ENCODE results near the gene PLA2G6.
"Not testable (repeated sequence)": the region's sequence is repeated elsewhere in the genome, so short reads cannot be mapped to it uniquely, and the experiment has no call there.

PLA2G6 gene

DNA sequence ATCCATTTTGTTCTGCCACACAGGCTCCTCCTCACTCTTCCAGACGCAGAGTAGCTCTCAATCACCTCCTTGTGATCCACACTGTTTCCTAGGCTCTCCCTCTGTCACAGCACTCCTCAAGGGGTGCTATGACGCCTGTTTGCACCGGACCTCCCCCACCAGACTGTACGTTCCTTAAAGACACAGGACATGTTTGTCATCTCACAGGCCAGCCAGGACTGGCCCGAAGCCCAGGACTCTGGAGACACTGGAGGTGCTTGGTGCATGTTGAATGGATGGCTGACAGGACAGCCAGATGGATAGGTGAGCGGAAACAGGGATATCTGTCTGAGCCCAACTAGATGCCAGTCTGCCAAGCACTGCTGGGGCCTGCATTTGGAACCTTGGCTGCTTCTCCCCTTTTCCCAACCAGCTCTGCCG, 13.6 kb downstream of the PLA2G6 start:
- no peak for DNase-seq (ENCODE audit: low spot score)

DNA sequence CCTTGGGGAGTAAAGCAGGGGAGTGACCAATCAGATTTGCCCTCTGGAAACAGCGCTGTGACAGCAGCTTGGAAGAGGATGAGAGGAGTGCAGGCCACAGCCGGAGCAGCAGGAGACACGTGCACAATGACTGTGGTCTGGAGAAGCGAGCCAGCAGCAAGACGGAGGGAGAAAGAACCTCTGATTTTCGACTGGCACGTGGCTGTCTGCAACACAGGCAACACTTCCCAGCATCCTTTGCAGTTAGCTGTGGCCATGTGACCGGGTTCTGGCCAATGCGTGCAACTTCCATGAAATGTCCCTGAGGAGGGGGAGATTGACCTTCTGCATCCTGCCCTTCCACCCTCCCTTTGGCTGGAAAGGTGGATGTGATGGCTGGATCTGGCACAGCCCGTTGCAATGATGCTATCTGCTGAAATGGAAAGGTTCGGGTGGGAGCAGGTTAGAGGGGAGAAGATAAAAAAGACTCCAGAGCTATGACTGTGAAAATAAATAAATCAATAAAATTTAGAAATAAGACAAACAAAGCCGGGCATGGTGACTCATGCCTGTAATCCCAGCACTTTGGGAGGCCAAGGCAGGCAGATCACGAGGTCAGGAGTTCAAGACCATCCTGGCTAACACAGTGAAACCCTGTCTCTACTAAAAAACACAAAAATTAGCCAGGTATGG, 15.6 kb downstream of the PLA2G6 start:
- no peak for DNase-seq (ENCODE audit: low spot score)

DNA sequence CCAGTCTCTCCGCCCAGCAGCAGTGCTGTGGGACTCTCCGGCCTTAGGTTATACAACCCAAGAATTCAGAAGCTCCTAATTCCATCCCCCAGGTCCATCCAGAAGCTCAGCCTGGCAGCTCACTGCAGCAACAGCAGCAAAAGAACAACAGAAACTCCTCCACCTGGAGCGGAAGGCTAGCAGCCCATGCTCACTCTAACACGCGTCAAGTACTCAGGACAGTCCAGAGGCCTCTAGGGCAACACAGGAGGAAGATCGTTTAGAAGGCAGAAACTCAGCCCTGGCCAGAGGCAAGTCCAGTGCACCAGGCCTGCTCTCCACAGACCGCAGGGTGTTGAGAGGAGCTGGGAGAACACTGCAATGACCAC, 17.1 kb downstream of the PLA2G6 start:
- no peak for DNase-seq (ENCODE audit: low spot score)

DNA sequence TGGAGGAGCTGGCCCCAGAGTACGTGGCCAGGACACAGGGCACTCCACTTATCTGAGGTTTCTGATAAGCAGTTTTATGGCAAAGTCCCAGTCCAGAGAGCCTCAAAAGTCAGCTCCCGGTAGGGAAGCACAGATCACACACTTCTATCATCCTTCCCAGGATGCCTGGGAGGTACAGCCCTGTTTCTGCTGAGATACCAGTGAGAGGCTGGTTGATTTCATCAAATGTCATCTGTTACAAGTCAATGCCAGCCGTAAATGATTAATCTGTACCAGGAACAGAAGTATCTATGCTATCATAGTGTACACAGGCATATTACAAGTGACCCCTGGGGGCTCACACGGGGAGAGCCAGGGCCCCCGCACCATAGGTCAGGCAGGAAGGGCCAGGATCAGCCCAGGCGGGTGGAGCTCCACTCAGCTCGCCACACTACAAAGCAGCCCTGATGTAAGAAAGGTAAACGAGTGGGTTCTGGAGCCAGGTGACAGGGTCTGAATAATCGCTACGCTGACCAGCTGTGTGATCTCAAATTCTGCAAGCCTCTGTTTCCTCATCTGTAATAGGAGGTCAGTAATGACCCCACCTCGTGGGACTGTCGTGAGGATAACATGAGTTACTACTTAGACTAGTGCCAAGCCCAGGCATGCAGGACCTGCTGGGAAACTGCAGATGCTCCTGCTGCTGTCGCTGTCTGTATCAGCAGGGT, 17.6 kb downstream of the PLA2G6 start:
- no peak for DNase-seq (ENCODE audit: low spot score)

DNA sequence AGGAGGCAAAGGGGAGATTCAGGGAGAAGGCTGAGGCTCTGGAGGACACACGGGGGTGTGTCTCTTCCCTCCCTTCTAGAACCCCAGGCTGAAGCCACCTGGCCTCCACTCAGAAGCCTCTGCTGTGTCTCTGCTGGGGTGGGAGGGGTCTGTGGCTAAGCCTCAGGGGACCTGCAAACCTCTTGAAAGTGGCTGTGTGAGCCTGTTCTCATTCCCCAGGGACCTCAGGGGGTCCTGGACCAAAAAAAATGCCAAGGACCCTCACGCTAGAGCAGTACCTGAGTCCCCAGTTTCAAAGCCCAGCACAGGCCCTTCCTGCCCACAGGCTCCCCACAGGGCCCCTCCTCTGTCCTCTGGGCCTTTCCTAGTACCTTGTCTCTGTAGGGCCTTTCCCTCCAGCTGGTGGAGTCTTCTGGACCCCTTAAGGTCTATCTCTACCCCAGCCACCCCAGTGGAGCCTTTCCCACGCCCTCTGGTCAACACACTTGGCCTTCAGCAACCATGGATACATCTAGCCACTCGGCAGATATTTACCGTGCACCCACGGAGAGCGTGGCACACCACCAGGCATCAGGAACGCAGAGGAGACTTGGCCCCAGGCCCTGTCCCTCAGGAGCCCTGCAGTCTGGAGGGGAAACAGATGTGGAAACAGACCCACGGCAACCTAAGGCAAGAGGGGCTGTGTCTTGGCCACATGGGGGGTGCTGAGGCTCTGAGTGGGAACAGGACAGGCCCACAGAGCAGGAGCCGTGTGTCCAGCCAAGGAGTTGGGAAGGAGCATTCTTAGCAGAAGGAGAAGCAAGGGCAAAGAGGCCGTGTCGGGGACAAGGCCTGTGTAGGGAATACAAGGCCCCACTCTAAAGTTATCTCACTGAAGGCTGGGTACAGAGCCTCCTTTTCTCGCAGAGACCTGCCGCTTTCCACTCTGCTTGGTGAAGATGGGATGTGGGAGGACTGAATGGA, 18.5 kb downstream of the PLA2G6 start:
- DNase-seq (ENCODE audit: low spot score) = no peak

DNA sequence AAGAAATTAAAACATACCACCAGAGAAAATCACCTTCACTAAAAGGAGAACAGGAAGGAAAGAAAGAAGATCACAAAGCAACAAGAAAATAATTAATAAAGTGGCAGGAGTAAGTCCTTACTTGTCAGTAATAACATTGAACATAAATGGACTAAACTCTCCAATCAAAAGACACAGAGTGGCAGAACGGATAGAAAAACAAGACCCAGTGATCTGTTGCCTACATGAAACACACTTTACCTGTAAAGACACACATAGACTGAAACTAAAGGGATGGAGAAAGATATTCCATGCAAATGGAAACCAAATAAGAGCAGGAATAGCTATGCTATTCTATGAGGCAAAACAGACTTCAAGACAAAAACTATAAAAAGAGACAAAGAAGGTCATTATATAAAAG, 25.9 kb downstream of the PLA2G6 start:
- no peak for DNase-seq (ENCODE audit: low spot score)

DNA sequence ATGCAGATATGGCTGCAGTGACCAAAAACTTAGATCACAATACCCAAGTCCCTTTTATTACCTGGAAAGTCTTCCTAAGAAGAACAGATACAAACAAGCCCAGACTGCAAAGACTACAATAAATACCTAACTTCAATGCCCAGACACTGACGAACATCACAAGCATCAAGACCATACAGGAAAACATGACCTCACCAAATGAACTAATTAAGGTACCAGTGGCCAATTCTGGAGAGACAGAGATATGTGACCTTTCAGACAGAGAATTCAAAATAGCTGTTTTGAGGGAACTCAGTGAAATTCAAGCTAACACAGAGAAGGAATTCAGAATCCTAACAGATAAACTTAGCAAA, 27.1 kb downstream of the PLA2G6 start:
- not testable (repeated sequence) for DNase-seq (ENCODE audit: low spot score)

DNA sequence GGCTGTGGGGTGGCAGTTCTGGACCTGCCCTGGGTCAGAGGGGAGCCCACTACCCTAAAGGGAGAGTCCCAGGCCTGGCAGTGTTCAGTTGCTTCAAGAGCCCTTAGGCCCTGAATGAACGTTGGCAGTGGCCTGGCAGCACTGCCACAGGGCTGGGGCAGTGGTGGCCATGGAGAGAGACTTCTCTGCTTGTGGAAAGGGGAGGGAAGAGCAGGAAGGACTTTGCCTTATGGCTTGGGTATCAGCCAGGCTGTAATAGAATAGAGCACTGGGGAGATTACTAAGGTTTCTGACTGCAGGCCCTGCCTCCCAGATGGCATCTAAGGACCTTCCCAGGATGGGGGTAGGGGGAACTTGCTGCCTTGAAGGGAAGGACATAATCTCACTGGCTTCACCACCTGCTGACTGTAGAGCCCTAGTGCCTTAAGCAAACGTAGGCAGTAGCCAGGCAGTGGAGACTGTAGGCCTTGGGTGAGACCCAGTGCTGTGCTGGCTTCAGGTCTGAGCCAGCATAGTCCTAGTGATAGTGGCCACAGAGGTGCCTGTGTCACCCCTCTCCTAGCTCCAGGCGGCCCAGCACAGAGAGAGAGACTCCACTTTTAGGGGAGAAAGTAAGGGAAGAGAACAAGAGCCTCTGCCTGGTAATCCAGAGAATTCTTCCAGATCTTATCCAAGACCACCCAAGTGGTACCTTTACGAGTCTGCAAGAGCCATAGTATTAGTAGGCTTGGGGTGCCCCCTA, 27.6 kb downstream of the PLA2G6 start:
- DNase-seq (ENCODE audit: low spot score) = no peak

DNA sequence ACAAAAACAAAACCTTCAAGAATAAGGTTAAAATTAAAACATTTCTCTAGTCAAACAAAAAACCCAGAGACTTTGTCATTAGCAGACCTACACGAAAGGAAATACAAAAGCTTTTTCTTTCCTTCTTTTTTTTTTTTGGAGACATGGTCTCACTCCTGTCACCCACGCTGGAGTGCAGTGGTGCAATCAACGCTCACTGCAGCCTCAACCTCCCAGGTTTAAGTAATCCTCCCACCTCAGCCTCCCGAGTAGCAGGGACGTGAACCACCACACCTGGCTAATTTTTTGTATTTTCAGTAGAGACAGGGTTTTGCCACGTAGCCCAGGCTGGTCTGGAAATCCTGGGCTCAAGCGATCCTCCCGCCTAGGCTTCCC, 30.5 kb downstream of the PLA2G6 start:
- DNase-seq (ENCODE audit: low spot score) = no peak

DNA sequence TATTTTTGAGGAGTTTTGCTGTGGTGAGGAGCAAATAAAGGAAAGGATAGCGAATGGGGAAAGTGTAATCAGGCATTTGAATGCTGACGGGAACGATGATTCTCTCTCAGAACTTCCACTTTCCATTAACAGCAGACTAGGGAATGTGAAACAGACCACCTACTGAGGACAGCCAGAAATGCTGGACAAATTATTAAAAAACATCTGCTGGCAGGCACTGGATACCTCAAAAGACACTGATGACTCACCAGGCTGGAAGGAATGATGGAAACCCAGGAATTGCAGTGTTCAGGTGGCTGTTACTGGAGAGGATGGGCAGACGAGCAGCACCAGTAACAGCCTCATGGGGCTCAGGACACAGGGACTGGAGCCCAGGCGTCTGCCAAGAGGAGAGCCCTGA, 33.4 kb downstream of the PLA2G6 start:
- no peak for DNase-seq (ENCODE audit: low spot score)

DNA sequence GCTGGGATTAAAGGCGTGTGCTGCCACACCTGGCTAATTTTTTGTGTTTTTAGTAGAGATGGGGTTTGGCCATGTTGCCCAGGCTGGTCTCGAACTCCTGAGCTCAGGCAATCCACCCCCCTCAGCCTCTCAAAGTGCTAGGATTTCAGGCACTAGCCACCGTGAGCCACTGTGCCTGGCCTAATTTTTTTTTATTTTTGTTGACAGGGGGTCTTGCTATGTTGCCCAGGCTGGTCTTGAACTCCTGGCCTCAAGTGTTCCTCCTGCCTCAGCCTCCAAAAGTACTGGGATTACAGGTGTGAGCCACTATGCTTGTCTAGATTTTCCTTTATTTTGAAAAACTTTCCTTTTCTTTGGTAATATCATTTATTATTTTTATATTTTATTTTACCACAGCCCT, 35.5 kb downstream of the PLA2G6 start:
- DNase-seq (ENCODE audit: low spot score) = not testable (repeated sequence)

DNA sequence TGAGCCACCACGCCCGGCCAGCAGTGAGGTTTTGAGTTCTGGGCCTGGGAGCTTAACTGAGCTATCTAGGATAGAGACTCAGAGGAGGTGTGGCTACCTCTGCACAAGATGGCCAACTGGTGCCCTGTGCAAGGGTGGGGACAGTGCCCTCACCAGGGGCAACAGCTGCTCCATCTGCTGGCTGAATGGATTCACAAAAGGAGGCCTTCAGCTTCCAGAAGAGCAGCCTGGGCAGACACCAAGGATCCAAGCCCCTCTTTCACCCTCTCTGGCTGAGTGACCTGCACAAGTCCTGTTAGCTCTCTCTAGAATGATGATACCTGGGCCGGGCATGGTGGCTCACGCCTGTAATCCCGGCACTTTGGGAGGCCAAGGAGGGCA, 37.6 kb downstream of the PLA2G6 start:
- DNase-seq (ENCODE audit: low spot score) = no peak

DNA sequence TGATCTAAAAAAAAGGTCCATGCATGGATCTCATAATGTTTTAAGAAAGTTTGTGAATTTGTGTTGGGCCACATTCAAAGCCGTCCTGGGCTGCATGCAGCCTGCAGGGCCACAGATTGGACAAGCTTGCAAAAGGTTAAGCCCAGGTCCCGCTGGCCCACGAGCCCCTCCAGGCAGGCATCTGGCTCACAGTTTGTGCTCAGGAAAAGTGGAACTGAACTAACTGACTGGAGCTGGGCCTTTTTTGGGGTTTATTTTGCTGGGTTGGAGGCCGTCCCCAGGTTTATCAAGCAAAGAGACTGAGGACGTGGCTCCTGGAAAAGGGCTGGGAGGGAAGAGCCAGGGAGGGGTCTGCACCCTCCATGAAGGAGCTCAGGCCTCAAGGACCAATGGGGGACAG, 39.0 kb downstream of the PLA2G6 start:
- DNase-seq (ENCODE audit: low spot score) = no peak

DNA sequence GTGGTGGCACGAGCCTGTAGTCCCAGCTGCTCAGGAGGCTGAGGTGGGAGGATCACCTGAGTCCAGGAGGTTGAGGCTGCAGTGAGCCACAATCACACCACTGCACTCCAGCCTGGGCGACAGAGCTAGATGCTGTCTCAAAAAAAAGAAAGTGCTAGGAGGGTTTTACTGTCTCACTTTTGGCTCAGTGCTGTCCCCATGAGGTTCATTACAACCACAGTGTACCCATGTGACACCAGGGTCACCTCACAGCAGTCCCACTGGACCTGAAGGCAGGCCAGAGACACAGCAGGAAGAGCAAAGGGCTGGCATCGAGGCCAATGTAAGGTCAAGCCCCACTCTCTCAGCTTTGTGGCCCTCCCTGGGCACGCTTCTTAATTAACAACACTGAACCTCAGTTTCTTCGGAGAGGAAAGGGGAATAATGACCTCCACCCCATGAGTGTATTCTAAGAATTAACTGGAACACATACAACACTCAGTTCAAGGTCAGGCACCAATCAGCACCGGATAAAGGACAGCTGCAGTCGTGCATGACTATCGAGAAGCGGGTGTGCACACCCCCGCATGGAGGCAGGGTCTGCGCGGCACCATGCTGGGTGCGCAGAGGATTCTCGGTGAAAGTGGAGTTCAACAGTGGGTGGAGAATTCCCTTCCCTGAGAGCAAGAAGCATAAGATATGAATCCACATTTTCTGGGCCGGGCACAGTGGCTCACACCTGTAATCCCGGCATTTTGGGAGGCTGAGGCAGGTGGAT, 40.2 kb downstream of the PLA2G6 start:
- DNase-seq (ENCODE audit: low spot score) = no peak

DNA sequence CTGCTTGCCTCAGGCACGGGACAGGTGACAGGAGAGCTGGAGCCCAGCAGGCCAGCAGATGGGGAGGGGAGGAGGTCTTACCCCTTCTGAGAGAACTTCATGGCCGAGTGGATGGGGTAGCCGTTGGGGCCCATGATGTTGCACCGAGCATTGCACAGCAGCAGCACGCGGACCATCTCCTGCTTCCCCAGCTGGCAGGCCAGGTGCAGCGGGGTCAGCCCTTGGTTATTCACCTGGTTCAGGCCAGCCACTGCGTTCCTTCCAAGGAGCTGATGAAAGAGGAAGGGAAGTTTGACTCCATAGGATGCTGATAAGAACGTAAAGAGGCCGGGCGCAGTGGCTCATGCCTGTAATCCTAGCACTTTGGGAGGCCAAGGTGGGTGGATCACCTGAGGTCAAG, 41.7 kb downstream of the PLA2G6 start:
- no peak for DNase-seq (ENCODE audit: low spot score)

DNA sequence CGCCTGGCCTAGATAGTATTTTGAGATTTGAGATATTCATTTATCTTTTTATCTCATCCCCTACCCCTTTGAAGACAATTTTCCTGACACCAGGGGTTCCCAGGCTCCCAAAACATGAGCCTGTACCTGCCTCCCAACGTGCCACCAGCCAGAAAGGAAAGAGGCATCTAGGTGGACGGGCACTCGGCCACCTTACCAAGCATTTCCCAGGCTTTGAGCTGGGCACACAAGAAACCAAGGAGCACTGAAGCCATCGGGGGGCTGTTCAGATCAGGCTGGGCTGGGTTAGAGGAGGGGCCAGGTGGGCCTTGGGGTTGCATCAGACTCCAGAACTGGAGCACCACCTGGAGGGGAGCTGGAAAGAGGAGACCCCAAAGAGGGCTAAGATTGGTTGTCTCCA, 42.7 kb downstream of the PLA2G6 start:
- no peak for DNase-seq (ENCODE audit: low spot score)

DNA sequence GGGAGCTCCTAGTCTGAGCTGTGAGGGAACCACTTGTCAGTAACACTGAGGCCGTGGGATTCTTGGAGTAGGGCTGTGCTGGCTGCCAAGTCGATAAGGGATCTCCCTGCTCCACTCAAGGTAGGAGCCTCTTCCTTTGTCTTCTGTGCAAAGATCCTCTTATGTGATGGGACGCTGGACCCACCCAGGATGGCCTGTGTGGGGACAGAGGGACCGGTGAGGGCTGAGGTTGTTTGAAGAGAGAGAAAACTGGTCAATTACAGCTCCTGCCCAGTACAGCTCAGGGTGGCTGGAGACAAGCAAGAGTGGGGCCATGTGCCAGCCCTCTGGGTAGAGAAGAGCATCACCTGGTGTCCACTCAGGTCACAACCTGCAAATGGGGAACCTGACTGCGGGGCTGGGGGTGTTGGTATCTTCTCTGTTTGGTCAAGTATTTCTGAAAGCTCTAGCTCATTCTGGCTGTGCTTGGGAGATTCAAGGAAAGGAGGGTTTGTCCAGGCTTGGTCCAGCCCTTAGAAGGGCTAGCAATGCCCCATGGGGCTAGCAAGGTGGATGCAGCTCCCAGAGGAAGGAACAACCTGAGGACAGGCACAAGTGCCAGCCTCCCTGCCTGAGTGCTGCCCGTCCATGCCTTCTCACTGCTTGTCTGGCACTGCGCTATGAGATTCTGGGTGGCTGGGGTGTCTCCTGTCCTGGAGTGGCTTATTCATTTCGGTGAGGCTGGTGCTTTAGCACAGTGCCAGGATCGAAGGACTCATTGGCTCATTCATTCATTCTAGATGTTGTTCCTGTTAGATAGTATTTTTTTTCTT, 43.5 kb downstream of the PLA2G6 start:
- DNase-seq (ENCODE audit: low spot score) = no peak

DNA sequence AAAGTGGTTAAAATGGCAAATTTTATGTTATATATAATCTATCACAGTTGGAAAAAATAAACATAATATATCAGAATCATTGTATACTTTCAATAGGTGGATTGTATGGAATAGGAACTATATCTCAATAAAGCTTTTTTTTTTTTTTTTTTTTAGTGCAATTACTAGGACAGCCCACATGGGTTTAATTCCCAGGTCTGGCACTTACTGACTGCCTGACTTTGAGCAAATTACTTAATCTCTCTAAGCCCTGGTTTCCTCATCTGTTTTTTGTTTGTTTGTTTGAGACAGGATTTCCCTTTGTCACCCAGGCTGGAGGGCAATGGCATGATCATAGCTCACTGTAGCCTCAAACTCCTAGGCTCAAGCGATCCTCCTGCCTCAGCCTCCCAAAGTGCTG, 45.0 kb downstream of the PLA2G6 start:
- no peak for DNase-seq (ENCODE audit: low spot score)

DNA sequence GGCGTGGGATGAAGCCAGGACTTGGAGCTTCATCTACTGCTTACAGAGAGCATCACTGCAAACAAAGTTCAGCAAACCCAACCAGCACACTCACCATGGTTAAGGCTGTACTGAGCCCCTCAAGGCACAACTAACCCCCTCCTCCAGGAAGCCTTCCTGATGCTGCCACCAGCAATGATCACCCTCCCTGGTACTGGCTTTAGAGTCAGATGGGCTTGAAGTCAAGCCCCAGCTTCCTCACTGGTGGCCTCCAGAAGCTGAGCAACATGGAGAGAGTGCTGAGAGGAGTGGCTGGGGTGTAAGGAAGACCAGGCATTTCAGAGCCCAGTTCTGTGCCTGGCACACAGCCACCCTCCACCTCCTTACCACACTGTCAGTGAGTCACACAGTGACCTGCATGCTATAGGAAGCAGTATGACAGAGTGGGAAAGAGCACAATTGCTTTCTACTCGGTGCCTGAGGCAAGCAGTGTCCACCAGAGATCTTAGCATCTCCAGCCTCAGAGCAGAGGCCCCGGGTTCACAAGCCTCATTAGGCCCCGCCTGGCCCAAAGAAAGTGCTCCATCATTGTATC, 46.4 kb downstream of the PLA2G6 start:
- no peak for DNase-seq (ENCODE audit: low spot score)

DNA sequence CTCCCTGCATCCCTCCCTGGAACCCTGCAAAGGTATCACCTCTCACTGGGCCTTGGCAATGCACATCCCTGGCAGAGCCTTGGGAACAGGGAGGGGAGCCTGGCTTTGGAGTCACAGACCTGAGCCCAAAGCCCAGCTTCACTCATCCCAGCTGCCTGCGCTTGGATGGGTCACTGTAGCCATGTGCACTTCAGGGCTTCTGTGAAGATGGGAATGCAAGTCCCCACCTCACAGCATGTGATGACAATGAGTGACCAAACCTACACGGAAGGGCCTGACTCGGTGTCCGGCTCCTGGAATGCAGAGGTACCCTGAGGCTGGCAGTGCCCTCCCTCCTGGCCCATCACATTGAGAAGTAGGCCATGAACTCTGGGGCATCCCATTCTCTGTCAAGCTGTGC, 48.3 kb downstream of the PLA2G6 start:
- DNase-seq (ENCODE audit: low spot score) = no peak
